HG03565 (cell line): Measurements from ENCODE around the gene ANTXR1.

Source experiments
- ATAC-seq: cut with Tn5 transposase; IDR thresholded peaks from one replicate; pipeline ENCODE4 v1.9.1; 2021; ENCODE audit warnings: mild to moderate bottlenecking, moderate library complexity; ENCODE audit not compliant: unreplicated experiment

ANTXR1 gene

DNA sequence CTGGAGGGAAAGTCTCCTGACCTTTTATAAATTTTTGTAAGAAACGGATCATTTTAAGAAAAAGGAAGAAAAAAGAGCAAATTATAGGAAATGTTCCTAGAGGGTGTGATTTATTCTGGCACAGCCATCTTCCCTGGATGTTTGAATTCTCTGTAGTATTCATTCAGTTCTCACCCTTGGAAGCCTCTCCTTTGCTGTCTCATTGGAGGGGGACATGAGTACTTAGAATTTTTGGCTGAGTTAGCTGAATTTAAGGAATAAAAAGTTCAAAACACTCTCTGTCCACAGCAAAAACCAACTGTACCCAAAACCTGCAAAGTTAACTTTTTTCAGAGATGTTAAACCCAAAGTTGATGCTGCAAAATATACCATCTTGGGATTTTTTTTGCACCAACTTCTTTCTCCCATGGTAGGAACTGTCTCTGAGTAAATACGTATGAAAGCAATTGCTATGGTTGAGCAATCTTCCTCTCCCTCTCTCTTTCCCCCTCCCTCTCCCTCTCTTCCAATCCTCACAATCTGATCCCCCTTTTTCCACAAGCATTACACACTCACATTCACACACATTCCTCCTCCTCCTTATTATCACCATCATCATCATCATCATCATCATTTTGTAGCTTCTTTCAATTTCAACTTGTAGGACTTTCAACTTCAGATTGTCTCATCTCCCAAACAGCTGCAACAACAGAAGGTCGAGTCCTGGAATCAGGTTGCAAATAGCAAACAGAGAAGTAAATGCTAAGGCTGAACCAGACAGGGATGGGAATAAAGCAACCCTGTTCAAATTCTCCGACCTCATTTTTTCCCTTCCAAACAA, 190.4 kb downstream of the ANTXR1 start:
- no peak for ATAC-seq

DNA sequence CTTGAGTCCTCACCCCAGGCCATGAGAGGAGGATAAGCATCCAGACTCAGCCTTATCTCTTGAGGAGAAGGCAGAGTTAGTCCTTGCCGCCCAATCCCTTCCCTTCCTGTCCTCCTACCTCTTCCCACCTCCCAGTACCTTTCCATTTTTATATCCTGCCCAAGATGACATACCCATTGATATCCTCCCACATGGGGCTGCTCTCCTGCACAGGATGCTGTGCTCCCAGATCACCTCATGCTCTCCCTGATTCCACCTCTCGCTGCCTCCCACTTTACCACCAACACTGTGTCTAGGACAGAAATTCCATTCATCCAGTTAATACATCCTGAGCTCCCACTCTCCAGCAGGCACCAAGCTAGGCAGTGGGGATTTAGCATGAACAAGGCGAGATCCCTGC, 191.7 kb downstream of the ANTXR1 start:
- no peak for ATAC-seq

DNA sequence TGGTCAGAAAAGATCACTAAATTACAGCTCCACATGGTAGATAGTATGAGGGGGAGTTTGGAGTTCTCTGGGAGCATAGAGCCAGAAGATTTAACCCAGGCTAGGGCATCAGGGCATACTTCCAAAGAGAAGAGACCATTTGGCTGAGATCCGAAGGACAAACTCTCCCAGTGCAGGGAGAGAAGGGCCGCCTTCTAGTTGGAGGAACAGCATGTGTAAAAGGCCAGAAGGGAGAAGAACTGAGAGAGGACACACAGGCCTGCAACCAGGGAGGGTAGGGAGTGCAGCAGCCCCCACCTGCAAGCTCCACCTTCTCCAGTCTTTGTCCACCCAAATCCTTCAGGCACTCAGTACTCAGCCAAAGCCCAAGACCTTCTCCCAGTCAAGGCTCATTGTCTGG, 192.1 kb downstream of the ANTXR1 start:
- ATAC-seq = no peak

DNA sequence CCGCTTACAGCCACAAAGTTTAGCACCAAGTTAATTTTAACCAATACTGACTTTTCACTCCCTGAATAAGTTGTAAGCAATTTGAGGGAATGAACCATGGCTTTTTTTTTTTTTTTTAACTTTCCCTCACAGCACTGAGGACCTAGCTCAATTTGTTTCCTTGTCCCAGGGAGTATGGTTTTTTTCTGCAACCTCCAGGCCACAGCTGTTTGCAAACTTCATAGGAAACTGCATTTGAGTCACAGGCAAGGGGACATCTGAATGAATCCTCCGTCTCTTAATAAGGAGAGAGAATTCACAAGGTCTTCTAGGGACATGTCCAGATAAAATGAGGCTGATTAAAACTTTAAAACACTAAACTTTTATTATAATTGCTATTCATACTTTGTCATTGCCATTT, 192.5 kb downstream of the ANTXR1 start:
- ATAC-seq = no peak

DNA sequence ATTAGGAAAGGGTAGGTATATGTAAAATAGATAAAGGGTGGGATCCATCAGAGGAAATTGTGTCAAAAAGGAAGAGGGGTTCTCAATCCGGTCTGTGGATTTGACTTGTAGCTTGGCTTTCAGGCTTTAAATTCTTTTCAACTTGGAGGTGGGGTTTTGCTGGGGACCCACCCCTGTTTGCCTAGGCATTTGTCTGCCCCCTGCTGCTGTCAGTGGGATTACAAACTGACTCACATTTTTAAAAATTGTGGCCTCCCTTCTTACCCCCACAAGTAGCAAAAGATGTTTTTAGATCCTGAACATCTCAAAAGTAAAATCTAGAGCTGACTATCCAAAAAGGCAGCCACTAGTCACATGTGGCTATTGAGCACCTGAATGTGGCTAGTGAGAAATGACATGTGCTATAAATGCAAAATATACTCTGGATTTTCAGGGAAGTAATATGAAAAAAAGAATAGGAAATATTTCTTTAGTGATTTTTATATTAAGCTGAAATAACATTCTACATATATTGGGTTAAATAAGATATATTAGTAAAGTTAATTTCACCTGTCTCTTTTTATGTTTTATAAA, 195.1 kb downstream of the ANTXR1 start:
- ATAC-seq = no peak

DNA sequence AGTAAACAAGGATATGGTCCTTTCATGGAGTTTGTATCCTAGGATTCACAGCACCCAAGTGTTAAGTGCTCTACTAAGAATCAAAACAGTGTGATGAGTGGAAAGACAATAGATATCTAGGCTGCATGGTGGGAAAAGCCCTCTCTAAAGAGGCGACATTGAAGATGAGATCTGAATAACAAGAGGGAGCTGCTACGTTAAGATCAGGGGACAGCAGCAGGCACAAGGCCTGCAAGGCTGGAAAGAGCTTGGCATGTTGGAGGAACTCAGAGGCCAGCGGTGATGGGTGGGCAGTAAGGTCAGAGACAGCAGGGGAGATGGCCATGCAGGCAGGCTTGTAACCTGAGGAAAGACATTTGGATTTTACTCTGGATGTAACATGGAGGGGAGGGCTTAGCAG, 196.5 kb downstream of the ANTXR1 start:
- no peak for ATAC-seq

DNA sequence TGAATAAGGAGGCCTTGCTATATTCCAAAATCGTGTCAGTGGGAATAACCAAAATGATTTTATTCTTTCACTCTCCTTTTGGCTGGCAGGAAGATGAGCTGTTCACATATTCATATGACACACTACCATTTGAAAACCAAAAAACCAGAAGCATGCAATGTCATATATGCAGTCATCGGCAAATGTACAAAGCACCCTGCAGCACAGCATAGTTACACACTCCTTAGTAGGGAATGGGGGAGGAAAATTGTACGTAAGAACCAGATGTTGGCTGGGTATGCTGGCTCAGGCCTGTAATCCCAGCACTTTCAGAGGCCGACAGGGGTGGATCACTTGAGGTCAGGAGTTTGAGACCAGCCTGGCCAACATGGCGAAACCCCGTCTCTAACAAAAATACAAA, 197.4 kb downstream of the ANTXR1 start:
- ATAC-seq = no peak

DNA sequence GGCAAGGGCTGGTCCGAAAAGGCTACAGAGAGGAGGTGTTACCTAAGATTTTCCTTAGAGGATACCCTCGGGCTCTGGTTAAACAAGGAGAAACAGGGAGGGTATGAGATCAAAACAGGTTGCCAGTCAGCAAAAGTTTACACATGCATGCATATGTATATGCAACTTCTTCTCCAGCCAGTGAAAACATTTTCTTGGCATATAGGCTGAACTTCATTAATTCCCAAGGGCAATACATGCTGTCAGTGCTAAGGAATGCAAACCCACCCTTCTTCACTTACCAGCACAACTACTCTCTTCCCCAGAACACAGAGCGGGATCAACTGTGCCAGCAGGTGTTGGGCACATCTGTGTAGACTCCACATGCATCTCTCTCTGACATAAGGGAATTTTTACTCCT, 198.1 kb downstream of the ANTXR1 start:
- no peak for ATAC-seq

DNA sequence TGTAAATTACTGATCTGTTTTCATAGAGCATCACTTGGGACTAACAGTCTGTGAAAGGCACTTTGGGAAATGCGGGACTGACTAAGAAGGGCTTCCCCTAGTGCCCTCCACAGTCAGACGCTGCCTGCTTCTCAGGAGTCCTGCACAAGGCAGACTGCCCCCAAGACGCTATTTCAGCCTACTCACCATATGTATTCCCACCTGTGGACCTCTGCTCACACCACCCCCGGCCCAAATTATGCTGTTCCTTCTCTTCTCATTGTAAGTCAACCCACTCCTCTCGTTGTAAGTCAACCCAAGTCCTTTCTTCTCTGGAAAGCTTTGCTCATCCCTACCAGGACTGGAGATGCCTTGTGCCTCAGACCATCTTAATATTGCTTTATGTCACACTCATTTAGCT, 198.7 kb downstream of the ANTXR1 start:
- ATAC-seq = no peak

DNA sequence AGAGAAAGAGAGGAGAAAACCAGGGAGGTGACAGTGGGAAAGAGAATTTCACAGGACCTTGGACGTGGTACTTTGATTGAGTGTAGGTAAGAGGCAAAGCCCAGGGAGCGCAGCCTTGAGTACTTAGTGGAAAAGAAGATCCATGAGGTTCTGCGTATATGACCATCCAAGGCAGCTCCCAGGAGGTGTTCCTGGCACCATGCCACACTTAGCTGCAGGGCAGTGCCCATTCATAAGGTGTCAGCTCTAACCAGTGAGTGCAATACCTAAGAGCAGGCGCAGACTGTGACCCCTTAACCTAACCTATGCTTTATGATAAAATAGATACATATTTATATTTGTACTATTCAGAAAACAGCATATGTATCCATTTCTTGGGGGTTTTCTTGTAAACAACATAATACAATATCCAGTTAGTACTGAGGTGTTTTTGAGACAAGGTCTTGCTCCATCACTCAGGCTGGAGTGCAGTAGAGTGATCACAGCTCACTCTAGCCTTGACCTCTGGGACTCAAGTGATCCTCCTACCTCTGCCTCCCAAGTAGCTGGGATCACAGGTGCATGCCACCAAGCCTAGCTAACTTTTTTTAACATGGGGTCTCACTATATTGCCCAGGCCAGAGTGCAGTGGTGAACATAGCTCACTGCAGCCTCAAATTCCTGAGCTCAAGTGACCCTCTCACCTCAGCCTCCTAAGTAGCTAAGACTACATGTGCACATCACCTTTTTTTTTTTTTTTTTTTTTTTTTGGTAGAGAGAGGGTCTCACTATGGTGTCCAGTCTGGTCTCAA, 199.5 kb downstream of the ANTXR1 start:
- ATAC-seq = no peak

DNA sequence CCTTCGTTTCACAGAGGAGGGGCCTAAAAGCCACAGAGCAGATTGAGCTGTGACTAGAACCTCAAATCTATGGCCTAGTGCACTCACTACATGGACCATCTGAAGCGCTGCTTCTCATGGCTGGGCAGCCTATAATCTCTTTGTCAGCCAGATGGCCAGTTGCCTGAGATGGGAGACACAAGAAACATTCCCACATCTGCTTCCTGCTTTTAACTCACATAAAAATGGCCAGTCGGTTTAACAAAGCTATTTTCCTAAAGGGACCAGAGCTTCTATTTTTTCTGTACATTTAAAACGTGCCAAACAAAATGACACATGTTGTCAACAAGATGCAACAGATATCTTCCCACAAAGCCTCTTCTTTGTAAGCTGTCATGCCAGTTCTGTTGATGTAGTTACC, 200.2 kb downstream of the ANTXR1 start:
- ATAC-seq = no peak

DNA sequence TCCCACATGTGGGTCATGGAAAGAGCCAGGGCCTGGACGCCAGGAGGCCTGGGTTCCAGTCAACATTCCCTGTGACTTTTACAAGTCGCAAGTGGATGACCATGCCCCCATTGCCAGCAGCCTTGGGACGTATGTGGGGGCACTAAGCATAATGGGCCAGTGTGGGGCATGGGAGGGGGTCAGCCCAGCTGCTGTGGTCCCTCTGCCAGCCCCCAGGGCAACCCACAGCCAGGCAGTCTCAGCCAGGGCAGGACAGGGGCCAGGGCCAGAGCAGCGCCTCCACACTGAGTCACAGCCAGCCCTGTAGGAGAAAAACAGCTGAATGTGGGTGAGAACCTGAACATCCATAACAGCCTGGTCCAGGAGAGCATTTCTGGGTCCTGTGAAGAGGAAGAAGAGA, 200.8 kb downstream of the ANTXR1 start:
- ATAC-seq = no peak

DNA sequence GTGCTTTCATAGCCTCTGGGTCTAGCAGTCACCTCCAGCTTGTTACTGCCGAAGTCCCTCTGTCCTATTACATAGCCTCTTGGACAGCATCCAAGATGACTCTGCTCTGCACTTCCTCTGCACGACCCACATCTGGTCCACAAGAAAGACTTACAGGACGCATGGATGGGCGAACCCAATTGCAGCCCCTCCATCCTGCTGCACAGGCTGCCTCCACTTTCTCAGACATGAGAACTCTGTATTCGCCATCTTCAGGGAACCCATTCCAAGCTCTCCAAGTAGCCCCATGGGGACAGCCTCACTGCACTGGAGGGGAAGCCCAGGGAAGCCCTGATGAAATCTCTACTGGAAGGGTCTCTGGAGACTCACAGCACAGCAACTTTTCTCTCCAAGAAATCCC, 201.9 kb downstream of the ANTXR1 start:
- no peak for ATAC-seq

DNA sequence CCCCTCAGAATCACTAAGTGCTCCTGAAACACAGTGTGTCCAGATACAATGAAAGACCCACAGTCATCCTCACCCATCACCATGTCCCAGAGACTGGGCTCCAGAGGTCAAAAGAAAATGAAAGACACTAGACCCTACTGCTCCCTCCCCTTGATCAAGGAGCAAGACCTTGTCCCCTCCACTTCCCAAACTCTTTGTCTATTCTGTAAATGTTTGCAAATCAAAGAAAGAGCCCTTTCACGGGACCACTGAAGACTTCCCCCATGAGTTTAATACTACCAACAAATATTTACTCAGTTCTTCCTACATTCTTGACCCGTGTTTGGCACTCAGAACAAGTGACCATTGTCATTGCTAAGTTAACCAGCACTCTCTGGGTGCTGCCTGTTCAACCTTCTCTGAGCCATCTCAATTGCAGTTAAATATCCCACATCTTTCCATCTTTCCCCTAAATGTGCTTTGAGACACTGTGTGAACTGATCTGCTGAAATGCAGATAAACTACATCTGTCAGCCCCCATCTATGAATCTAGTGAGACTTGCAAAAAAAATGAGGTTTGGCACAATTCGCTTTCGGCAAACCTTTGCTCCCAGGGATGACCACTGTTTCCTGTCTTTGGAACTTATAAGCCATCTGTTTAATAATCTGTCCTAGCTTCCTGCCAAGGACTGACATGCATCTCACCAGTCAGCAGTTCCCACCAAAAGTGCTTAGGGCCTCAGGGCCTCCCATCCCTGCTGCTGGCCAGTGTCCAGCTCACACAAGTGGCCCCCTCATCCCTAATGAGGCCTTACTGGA, 203.8 kb downstream of the ANTXR1 start:
- ATAC-seq = no peak

DNA sequence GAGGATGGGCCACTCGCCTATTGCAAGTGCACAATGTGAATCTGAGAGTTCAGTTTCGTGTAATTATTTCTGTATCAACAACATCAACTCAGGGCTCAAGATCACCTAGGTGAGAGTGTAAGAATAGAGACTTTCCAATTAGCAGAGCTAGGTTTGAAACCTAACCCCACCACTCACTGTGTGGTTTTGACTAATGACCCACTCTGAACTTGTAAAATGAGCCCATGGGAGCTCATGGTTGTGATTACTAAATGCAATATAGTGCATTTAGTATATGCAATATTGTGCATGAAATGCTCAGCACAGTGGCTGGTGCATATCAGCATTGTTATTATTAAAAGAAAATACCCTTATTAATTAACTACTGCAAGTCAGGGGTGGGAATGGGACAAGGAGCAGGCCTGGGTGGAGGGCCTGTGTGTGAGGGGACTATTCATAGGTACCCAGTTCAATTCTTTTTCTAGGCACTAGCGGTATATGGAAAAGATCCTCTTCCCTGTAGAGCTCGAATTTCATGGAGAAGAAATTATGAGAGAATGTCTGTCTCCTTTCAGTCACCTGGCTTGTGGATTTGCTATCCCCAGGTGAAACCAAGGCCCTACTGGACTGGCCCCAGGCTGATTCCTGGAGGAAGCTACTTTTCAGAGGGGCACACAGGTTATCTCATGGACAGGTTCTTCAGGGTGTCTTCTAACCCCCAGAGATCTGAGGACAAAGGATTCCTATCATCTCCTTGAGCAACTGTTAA, 204.5 kb downstream of the ANTXR1 start:
- no peak for ATAC-seq

DNA sequence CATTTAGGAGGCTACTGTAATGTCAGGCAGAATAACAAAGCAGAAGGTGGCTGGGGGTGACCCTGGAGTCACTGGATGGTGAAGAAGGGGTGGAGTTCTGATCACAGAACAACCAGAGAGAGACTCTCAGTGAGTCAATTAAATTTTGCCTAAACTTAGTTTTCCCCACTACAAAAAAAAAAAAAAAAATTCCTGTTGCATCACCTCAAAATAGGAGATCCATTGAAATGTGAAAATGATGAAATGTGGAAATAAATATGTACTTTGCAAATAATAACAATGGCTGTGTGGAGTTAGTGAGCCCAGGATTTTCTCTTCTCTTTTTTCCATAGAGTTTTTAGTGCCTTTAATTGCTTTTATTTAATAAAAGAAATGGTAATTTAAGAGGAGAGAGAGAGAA, 208.5 kb downstream of the ANTXR1 start:
- ATAC-seq = no peak

DNA sequence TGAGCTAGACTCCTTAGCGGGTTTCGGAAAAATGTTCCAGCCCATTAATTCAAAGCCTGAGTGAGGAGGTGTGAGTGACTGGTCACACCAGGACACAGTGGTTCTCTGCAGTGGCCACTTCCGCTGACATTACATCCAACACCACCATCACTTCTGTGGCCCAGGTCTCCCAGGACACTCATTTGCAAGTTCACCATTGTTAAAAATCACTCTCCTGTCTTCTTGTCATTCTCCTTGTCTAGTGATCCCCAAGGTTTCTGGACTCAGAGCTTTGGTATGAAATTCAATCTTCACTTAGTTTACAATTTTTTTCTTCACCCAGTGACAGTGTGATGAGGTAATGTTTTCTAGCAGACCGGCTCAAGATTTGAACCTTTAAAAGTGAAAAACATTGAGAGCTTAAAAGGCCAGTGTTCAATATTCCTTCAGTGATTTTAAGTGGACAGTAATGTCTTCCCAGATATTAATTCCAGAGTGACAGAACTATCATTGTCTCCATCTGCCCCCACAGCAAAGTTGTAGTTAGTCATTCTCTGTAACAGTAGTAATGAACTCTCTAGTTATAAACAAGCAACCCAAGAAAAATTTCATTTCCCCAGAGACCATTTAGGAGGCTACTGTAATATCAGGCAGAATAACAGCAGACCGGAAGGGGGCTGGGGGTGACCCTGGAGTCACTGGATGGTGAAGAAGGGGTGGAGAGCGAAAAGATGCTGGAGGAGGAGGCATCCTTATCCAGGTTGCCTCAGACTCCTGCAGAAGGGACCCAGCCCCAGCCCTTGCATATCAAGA, 209.2 kb downstream of the ANTXR1 start:
- ATAC-seq = no peak

DNA sequence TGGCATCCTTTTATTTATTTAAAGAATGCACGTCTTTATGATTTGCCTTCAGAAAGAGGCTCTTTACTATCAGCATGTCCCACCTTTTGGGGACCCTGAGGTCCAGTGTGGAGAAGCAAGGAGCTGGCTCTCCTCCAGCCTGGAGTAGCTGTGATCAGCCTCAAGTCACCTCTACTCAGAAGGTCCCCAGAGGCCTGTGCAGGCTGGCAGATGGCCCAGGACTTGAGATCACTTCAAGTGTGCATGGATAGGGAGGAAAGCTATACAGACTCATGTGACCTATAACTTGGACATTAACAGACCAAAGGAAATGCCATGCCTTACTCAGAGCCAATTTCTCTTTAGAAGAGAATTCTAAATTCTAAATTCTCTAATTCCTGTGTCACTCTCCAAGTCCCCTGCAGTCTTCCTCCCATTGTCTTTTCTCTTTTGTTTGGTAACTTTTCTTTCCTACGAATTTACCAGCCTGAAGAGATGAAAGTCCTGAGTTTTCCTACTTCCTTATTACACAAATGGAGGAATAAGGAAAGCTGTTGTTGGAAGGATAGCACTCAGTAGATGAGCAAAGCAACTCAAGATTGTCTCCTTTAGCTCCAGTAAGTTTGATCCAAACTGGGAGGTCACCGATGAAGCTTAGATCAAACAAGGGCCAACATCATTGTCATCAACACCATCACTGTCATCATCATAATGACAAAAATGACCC, 210.1 kb downstream of the ANTXR1 start:
- no peak for ATAC-seq
